Activated T-cell treated with anti-CD3 and anti-CD28 coated beads, Interleukin-2, amount 50 U/mL, for 72 hours (primary cell): ENCODE measurements around the gene PIP4K2A. TPM values are rescaled to one million over a fixed set of nuclear protein-coding genes. Genes with fewer than 3 reads are reported as not detected.
"Not testable (repeated sequence)": the region's sequence is repeated elsewhere in the genome, so short reads cannot be mapped to it uniquely, and the experiment has no call there.

Source experiments
- ATAC-seq, 2 donors: fragments of 150-1000 bp; cut with Tn5 transposase; replicated peaks in 1 of 2; 2 replicates each; pipeline ENCODE4 v1.10.0; 2021; ENCODE audit warnings: moderate library complexity in 2 of 2, mild to moderate bottlenecking in 1 of 2
- DNase-seq, 2 donors: peaks; one replicate each; pipeline ENCODE4 v3.0.0; 2021 to 2022; ENCODE audit warnings: mixed read lengths in 1 of 2
- H3K27ac Mint-ChIP-seq: one replicate; pipeline ENCODE4 v1.8.0; 2022; ENCODE audit warnings: mild to moderate bottlenecking, moderate library complexity, mixed read lengths
- H3K27me3 Mint-ChIP-seq: one replicate; pipeline ENCODE4 v1.8.0; 2022; ENCODE audit warnings: low read depth, mixed read lengths
- H3K36me3 Mint-ChIP-seq, 2 donors: one replicate each; pipeline ENCODE4 v1.8.0; 2022; ENCODE audit warnings: mixed read lengths in 2 of 2, mild to moderate bottlenecking in 1 of 2; ENCODE audit not compliant: insufficient read depth in 2 of 2
- H3K4me1 Mint-ChIP-seq: one replicate; pipeline ENCODE4 v1.8.0; 2022; ENCODE audit warnings: low read depth, mixed read lengths
- H3K4me3 Mint-ChIP-seq, 2 donors: one replicate each; pipeline ENCODE4 v1.8.0; 2022; ENCODE audit warnings: mild to moderate bottlenecking in 2 of 2, mixed read lengths in 2 of 2, moderate library complexity in 2 of 2
- H3K9me3 Mint-ChIP-seq, 2 donors: one replicate each; pipeline ENCODE4 v1.8.0; 2022; ENCODE audit warnings: mixed read lengths in 2 of 2
- total RNA-seq, 2 donors: library from RNA; stranded (reverse); gene quantifications; one replicate each; pipeline ENCODE4 v1.2.3, GENCODE V29; 2022

PIP4K2A gene
- total RNA-seq, 2 donors from 2014 or later = 104 to 138 TPM

DNA sequence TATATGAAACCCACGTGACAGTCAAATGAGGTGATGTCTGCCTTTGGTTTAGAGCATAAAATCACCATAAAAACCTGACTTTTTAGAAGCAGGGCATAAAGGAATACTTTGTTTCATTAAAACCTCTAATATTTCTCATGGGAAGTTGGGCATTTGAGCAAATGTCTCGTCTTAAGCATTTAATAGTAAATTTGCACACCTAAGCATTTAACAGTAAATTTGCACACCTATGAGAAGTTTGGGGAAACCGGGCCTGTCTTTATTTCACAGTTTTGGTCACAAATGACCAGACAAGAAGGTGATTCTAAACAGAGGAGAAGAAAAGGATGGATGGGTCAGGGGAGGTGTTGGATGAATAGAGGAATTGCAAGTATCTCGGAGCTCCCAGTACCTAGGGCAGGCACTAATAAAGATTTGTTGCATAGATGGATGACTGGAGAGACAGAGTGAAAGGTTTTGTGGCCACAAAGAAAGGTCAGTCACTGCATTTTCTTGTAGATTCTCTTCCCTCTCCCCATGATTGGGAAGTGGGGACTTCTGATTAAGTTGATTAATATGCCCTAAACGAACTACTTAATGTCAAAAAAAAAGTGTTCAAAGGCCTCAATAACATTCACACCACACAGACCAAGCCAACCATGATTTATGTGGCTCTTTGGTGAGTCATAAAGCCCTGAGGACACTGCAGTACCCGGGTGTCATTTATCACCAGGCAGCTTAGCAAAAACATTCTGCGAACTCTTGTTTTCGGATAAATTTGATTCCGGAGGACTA, 210.9 kb downstream of the PIP4K2A start:
- peaks cover 7% of the 10 kb centered on the region for H3K4me1 Mint-ChIP-seq
- H3K4me3 Mint-ChIP-seq = no peak overlapping the region
- H3K36me3 Mint-ChIP-seq = peaks cover 0 to 1% of the 10 kb centered on the region in 2 donors
- H3K27me3 Mint-ChIP-seq = peaks cover 32% of the 10 kb centered on the region
- DNase-seq (no peak), ATAC-seq (no peak)
- no peaks in the 10 kb centered on the region for H3K9me3 Mint-ChIP-seq
- no peak overlapping the region for H3K27ac Mint-ChIP-seq

DNA sequence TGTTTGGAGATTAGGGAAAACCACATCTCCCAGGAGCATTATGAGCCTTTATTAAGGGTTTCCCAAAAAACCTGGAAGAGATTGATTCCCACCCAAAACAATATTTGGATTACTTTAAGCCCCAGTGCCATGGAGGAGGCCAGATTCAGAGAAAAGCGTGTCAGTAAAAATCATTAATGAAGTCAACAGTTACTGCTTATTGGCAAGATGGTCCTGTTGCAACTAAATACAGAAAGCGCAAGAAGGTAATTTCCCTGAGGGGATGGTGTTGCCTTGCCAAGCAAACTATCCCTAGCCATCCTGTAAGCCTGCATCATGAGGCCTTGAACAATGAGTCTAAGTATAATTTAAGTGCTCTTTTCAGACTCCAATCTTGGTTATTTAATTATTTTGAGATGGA, 212.5 kb downstream of the PIP4K2A start:
- no peak overlapping the region for H3K4me3 Mint-ChIP-seq
- H3K27me3 Mint-ChIP-seq = peaks cover 34% of the 10 kb centered on the region
- no peak overlapping the region for H3K27ac Mint-ChIP-seq
- H3K36me3 Mint-ChIP-seq = no peaks in the 10 kb centered on the region
- DNase-seq = no peak
- no peaks in the 10 kb centered on the region for H3K9me3 Mint-ChIP-seq
- H3K4me1 Mint-ChIP-seq = peaks cover 7% of the 10 kb centered on the region
- ATAC-seq = no peak

DNA sequence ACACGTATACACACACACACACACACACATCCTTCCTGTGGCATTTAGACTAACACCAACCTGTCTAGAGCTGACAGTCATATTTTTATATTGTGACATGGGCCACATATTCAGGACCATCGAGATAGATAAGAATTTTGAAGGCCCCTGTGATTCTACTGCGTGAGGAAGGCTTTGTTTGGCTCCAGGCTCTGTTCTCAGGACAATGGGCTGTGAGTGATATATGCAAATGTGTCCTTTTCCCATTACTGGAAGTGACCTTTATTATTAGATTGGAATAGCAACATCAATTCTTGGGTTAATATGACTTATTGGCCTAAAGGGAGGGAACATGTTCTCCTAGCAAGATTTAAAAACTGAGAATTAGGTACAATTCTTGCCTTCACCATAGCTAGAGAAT, 213.0 kb downstream of the PIP4K2A start:
- no peak for DNase-seq
- Mint-ChIP-seq H3K27me3 (peaks cover 34% of the 10 kb centered on the region), H3K27ac (no peak overlapping the region), H3K4me1 (peaks cover 6% of the 10 kb centered on the region), H3K4me3 (no peak overlapping the region), H3K36me3 (no peaks in the 10 kb centered on the region), H3K9me3 (no peaks in the 10 kb centered on the region)
- no peak for ATAC-seq

DNA sequence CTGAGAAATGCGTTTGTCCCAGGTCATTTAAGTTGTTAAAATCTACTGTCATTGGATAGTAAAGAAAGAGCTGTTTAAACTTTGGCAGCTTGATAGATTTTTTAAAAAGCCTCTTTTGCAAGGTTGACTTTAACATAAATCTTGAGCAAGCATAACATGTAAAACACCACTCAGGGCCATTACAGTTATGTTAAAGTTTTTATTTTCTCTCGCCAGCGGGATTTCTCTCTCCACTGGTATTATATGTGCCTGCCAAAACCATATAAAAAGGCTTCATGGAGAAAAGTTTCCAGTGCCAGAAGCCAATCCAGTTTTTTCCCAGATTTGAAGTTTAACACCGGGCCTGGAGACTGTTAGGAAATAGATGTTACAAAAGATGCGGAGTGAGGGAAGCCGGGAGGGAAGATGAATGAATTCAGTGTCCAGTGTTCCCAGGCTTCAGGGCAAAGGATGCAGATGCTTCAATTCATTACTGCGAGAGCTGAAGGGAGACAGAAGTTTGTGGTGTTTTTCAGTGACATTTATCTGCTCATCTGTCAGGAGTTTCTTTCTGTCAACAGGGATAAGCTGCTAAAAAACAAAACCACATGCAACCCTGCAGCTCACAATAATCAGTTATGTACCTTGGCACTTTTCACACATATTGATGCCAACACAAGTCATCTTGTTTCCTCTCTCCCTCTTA, 213.6 kb downstream of the PIP4K2A start:
- H3K9me3 Mint-ChIP-seq = no peaks in the 10 kb centered on the region
- DNase-seq (no peak), ATAC-seq (no peak)
- peaks cover 27% of the 10 kb centered on the region for H3K27me3 Mint-ChIP-seq
- no peak overlapping the region for H3K27ac Mint-ChIP-seq
- no peaks in the 10 kb centered on the region for H3K36me3 Mint-ChIP-seq
- H3K4me3 Mint-ChIP-seq = no peak overlapping the region
- H3K4me1 Mint-ChIP-seq = no peaks in the 10 kb centered on the region

DNA sequence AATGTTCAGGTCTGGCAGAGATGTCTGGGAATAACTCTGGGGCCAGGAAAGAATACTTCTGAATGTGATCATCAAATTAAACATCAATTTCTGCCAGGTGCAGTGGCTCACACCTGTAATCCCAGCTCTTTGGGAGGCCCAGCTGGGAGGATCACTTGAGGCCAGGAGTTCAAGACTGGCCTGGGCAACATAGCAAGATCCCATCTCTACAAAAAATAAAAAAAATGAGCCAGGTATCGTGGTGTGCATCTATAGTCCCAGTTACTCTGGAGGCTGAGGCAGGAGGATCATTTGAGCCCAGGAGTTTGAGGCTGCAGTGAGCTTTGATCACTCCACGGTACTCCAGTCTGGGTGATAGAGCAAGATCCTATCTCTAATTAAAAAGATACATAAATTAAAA, 214.4 kb downstream of the PIP4K2A start:
- not testable (repeated sequence) for H3K27ac Mint-ChIP-seq, ATAC-seq, H3K4me3 Mint-ChIP-seq, DNase-seq, H3K4me1 Mint-ChIP-seq, H3K9me3 Mint-ChIP-seq, H3K36me3 Mint-ChIP-seq
- H3K27me3 Mint-ChIP-seq = peaks cover 19% of the 10 kb centered on the region

DNA sequence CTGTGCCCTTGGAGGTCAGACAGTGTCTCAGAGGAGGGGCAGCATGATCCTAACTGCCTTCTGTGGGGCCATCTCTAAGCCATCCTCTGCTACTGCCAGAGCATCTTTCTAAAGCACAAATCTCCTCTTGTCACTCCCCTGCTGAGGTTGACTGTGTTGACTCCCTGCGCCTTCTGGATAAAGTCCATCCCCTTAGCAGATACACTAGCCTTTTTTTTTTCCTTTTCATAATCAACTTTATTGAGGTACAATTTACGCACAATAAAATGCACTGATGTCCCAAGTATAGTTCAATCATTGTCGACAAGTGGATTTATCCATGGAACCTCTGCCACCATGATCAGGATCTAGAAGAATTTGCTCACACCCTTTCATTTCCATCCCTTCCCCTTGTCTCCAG, 219.0 kb downstream of the PIP4K2A start:
- Mint-ChIP-seq H3K36me3 (no peaks in the 10 kb centered on the region), H3K4me1 (peaks cover 15% of the 10 kb centered on the region), H3K27me3 (peaks cover 18% of the 10 kb centered on the region), H3K9me3 (no peaks in the 10 kb centered on the region), H3K4me3 (no peak overlapping the region), H3K27ac (no peak overlapping the region)
- DNase-seq (no peak), ATAC-seq (no peak)

DNA sequence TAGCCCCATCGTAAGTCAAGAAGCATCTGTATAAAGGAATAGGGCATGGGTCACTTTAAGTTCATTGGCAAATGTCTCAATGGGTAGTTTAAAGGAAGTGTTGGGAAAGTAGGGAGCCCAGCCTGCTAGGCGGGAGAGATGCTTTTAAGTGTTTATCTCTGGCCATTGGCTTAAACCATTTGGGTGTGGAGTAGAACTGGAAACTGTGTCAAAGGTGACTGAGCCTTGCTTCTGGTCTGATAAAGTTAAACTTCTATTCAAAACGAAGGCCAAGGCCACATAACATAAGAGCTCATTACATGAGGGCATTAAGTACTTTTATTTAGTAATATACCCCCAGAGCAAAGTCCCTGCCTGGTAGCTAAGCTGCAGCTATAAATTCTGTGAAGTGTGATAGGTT, 220.4 kb downstream of the PIP4K2A start:
- no peak for ATAC-seq
- DNase-seq = no peak
- Mint-ChIP-seq H3K36me3 (no peaks in the 10 kb centered on the region), H3K9me3 (no peaks in the 10 kb centered on the region), H3K4me1 (peaks cover 15% of the 10 kb centered on the region), H3K27me3 (peaks cover 8% of the 10 kb centered on the region), H3K4me3 (no peak overlapping the region), H3K27ac (no peak overlapping the region)

DNA sequence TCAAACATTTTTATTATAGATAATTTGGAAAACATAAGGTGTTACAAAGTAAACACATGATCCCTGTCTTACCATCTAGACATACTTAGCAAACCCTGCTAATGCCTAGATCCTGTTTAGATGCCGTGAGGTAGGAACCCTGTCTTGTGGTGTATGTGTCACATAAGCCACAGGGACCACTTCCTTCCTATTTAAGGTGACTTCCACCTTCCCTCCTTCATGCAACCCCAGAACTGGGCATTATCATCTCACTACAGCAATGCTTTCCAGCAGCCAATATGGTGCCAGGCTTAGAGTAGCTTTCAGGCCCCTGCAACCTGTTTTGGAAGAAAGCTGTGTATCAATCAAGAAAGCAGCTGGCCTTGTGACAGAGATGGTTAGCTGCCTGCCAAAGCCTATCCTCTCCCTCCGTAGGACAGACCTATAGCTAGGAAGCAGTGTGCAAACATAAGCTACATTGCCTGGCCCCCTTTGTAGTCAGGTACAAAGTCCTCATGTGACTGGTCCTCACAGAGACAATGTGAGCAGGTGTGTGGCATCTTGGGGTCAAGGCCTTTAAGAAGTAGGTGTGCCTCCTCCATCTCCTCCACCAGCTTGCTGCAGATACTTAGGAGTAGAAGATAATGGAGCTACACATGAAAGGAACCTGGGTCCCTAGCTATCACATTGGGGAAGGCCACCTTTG, 222.3 kb downstream of the PIP4K2A start:
- peaks cover 10% of the 10 kb centered on the region for H3K27me3 Mint-ChIP-seq
- H3K27ac Mint-ChIP-seq = no peak overlapping the region
- H3K9me3 Mint-ChIP-seq = no peaks in the 10 kb centered on the region
- peak; percentile 40 to 41 for DNase-seq
- H3K36me3 Mint-ChIP-seq = peaks cover 0 to 1% of the 10 kb centered on the region in 2 donors
- H3K4me3 Mint-ChIP-seq = no peak overlapping the region
- H3K4me1 Mint-ChIP-seq = peaks cover 22% of the 10 kb centered on the region
- peak; percentile 88 to 94 for ATAC-seq

DNA sequence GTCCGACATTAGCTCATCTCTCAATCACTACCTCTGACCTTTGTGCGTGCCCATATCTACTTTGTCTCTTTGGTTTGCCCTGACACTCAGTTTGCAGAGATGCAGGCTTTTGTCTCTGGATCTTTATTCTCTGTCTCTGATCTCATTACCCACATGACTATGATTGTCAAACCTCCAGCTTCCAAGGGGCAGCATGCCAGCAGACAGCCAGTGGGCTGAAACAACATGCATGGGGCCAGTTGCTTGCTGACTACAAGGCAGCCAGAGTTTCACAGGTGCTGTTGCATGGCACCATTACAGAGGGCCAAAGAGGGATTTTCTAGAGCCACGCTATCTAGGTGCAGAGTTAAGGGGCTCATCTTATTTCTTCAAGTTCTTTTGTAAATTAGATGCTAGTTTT, 222.9 kb downstream of the PIP4K2A start:
- H3K27ac Mint-ChIP-seq = no peak overlapping the region
- peaks cover 22% of the 10 kb centered on the region for H3K4me1 Mint-ChIP-seq
- H3K9me3 Mint-ChIP-seq = no peaks in the 10 kb centered on the region
- peaks cover 0 to 1% of the 10 kb centered on the region in 2 donors for H3K36me3 Mint-ChIP-seq
- peaks cover 14% of the 10 kb centered on the region for H3K27me3 Mint-ChIP-seq
- H3K4me3 Mint-ChIP-seq = no peak overlapping the region
- no peak for DNase-seq
- ATAC-seq = peak in 1 of 2 donors; percentile 11

DNA sequence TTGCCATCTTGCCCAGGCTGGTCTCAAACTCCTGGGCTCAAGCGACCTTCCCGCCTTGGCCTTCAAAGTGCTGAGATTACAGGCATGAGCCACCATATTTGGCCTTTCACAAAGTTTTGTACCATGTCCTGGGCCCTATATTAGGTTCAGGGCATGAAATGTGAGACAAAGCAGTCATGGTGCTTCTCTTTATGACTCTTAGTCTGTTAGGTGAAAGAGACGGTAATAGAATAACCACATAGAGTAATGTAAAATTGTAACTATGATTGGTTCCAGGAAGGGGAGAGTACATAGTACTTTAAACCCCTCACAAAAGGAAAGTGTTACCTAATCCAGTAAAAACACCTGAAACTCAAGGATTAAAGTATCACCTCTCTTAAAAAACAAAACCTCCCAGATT, 224.4 kb downstream of the PIP4K2A start:
- peaks cover 0 to 1% of the 10 kb centered on the region in 2 donors for H3K36me3 Mint-ChIP-seq
- no peak overlapping the region for H3K4me3 Mint-ChIP-seq
- H3K4me1 Mint-ChIP-seq = peaks cover 22% of the 10 kb centered on the region
- H3K27ac Mint-ChIP-seq = no peak overlapping the region
- DNase-seq (no peak), ATAC-seq (peak; percentile 51 to 69)
- H3K9me3 Mint-ChIP-seq = no peaks in the 10 kb centered on the region
- peaks cover 16% of the 10 kb centered on the region for H3K27me3 Mint-ChIP-seq

DNA sequence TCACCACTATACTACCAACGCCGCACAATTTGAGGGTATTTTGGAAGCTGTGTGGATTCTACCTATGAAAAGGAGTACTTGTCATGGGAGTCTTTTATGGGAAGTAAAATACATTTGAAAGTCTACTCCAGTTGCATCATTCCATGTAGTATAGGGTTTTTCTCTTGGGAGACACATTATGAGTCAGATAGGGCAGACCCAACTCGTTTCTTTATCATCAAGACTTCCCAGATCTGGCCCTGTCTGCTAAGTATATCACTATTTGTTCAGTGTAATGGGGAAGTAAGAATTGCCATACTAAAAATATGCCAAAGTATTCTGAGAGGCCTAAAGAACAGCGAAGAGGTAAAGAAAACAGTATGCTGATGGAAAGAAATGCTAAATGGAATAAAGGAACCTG, 224.9 kb downstream of the PIP4K2A start:
- H3K4me3 Mint-ChIP-seq = no peak overlapping the region
- H3K4me1 Mint-ChIP-seq = peaks cover 22% of the 10 kb centered on the region
- DNase-seq = no peak
- H3K27me3 Mint-ChIP-seq = peaks cover 16% of the 10 kb centered on the region
- H3K27ac Mint-ChIP-seq = no peak overlapping the region
- ATAC-seq = no peak
- no peaks in the 10 kb centered on the region for H3K9me3 Mint-ChIP-seq
- H3K36me3 Mint-ChIP-seq = peaks cover 0 to 1% of the 10 kb centered on the region in 2 donors

DNA sequence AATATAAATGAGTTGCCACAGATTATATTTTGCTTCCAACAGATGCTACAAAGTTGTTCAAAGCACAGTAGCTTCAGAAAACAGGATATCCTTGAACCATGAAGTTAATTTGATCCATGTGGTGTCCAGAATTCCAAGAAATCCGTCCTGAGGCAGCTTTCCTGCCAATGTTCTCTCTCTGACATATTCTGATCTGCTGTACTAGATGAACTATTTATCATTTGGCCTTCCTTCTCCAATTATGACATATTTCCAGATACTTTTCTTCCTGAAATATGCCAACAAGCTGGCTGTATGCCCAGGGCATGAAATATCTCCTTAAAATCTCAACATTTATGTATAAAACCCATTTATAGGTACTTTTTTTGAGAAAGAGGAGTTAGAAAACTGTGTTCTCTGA, 227.9 kb downstream of the PIP4K2A start:
- H3K9me3 Mint-ChIP-seq = no peaks in the 10 kb centered on the region
- ATAC-seq (no peak), DNase-seq (no peak)
- H3K4me1 Mint-ChIP-seq = peaks cover 24% of the 10 kb centered on the region
- H3K27ac Mint-ChIP-seq = no peak overlapping the region
- peaks cover 21% of the 10 kb centered on the region for H3K27me3 Mint-ChIP-seq
- H3K36me3 Mint-ChIP-seq = peaks cover 0 to 1% of the 10 kb centered on the region in 2 donors
- H3K4me3 Mint-ChIP-seq = no peak overlapping the region
